Cardiac fibroblast (primary cell): Measurements from ENCODE around the gene DNAH7.

Experiments
- DNase-seq, 2 donors: peaks; one replicate each; pipeline versions ENCODE4 v3.0.0 to v3.0.0-alpha.2; 2010; ENCODE audit warnings: low read depth in 2 of 2
- H3K4me3 ChIP-seq, 2 donors: replicated peaks in 1 of 2; 1 replicate in 1 of 2; 2 replicates in 1 of 2; pipeline ENCODE4 v1.5.1; 2011; ENCODE audit warnings: low read depth in 2 of 2, low read length in 2 of 2, mild to moderate bottlenecking in 2 of 2, moderate library complexity in 1 of 2
- TF ChIP-seq, protein P1 (sequence below): IDR thresholded peaks from one replicate; pipeline ENCODE4 v1.5.1; 2011; ENCODE audit warnings: low read depth, mild to moderate bottlenecking, low read length, inconsistent platforms

DNAH7 gene

DNA sequence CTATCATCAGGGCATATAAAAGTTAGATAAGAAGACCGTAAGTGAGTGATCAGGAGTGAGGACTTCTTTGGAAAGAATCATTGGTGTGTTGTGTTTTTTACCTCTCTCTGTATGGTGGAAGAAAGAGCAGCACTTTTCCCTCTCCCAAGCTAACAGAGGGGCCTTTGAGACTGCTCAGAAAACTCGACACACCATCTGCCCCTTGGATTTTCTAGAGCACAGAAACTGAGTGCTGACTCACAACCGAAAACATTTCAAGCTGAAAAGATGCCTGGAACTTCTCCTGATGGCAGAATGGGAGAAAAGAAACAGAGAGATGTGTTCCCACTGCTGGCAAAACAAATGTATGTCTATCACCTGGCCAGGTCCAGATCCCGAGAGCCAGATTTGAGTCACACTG, 156.6 kb downstream of the DNAH7 start:
- no peak for DNase-seq
- H3K4me3 ChIP-seq = no peak overlapping the region
- TF ChIP-seq, protein P1, sequence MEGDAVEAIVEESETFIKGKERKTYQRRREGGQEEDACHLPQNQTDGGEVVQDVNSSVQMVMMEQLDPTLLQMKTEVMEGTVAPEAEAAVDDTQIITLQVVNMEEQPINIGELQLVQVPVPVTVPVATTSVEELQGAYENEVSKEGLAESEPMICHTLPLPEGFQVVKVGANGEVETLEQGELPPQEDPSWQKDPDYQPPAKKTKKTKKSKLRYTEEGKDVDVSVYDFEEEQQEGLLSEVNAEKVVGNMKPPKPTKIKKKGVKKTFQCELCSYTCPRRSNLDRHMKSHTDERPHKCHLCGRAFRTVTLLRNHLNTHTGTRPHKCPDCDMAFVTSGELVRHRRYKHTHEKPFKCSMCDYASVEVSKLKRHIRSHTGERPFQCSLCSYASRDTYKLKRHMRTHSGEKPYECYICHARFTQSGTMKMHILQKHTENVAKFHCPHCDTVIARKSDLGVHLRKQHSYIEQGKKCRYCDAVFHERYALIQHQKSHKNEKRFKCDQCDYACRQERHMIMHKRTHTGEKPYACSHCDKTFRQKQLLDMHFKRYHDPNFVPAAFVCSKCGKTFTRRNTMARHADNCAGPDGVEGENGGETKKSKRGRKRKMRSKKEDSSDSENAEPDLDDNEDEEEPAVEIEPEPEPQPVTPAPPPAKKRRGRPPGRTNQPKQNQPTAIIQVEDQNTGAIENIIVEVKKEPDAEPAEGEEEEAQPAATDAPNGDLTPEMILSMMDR = no peak

DNA sequence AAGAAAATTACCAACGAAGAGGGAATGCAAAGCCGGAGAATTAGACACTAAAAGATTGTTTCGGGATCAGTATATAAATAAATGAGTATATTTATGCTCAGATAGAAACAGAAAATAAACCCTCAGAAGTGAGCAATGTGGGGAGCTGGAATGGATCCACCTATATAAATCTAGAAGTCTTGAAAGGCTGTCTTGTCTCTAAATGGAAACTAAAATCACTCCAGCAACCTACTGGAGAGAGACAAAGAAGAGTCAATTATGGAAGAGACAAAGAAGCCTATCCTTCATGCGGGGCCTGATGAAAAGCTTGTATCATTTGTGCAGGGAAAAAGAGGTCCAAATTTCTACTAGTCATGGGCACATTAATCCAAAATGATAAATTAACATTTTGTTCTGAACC, 158.1 kb downstream of the DNAH7 start:
- TF ChIP-seq, protein P1 = no peak
- H3K4me3 ChIP-seq = no peak overlapping the region
- no peak for DNase-seq

DNA sequence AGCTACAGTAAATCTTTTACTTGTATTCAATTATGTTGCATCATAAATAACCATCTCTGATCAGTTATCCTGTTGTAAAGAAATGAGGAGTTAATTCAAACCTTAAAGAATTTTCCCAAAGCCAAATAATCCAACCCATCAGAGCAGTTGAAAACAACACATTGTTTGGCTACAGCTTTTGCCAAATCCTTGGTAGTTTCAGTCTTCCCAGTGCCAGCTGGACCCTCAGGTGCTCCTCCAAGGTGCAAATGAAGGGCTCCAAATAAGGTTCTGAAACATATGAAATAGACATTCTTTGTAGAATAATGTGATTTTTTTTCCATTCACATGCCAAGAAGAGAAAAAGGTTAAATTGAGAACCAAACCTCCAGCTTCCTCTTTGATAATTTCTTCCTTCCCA, 158.7 kb downstream of the DNAH7 start:
- H3K4me3 ChIP-seq = no peak overlapping the region
- DNase-seq = no peak
- TF ChIP-seq, protein P1 = no peak

DNA sequence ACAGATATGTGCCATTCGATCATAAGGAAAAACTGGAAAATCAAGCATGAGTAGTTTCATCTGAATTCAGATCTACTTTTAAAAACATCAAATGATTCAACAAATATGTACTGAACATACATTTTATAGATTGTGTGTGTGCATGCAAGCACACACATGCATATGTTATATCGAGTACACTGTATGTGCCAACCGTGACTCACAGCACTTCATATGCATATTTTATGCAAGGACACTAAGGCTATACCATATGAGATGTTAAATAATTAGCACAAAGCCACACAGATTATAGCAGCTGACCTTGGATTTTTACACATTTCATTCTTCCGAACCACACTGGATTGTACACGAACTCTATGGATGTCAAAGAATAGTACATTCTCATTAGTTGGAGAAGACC, 161.2 kb downstream of the DNAH7 start:
- H3K4me3 ChIP-seq = no peak overlapping the region
- no peak for DNase-seq
- TF ChIP-seq, protein P1 = no peak

DNA sequence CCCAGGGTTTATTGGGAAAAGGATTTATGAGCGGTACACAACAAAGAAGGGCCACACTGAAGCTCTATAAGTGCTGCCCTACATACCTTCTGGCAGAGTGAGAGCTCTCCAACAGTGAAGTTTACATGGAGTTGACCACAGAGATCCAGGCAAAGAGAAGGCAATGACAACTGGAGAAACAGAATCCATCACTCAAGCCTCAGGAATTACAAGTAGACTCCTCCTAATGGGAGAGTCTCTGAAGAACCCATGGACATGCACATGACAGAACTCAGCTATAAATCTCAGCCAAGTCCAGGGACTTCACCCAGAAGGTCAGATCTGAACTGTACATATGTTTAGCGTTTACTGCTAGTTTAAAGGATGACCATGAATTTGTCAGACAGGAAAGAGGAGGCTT, 164.7 kb downstream of the DNAH7 start:
- no peak for DNase-seq
- no peak overlapping the region for H3K4me3 ChIP-seq
- TF ChIP-seq, protein P1 = no peak

DNA sequence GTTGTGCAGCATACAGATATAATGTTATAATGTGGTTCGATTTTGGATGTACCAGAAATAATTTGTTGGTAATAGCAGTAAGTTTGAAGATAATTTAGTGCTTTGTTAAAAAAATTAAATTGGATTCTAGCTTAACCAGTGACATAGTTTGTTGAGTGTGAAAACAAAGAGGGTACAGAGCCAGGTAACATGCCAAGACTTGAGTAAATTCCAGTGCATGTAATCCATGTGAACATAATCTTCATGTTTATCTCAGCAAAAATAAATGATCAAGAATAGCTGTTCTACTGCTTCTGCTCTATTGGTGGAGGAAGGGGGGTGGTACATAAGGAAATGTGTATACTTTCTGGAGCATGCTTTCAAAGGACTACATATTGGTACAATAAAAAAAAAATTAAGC, 165.8 kb downstream of the DNAH7 start:
- no peak overlapping the region for H3K4me3 ChIP-seq
- TF ChIP-seq, protein P1 = no peak
- DNase-seq = no peak

DNA sequence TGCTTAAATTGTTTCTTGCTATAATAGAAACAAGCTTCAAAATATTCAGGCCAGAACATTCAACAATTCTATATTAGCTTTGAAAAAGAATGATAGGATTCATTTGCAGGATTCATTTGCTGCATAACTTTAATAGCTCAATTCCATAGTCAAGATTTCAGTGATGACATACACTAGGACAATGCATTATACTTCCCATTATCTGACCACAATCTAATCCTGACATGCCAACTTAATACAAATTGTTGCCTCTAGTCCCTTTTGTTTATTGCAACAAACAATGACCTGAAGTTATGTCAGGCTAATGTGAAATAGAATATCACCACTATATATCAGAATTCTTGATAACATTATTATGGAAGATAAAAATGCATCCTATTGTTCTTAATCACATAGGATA, 169.4 kb downstream of the DNAH7 start:
- peak in 1 of 2 donors; percentile 29 for DNase-seq
- TF ChIP-seq, protein P1 = no peak
- H3K4me3 ChIP-seq = no peak overlapping the region
